IMR-90 (cell line): ENCODE measurements around the gene MYO5A. TPM values are rescaled to one million over a fixed set of nuclear protein-coding genes. Genes with fewer than 3 reads are reported as not detected.

Experiments
- ATAC-seq: fragments of 200-7000 bp; cut with Tn5 transposase; 2 replicates; pipeline ENCODE4 v1.9.1; 2020; ENCODE audit warnings: low read depth, mild to moderate bottlenecking, moderate library complexity
- BruUV-seq: library from RNA; stranded (reverse); fragments of 400-500 nt; replicated peaks from 2 replicates; lab custom pipeline; 2021; lab: Mats Ljungman, UMichigan
- CTCF ChIA-PET: fragments of 300-600 bp; formaldehyde crosslinking; extraction: SDS; loops from one replicate; lab custom pipeline; 2021; ENCODE audit warnings: antibody characterized with exemption; lab: Yijun Ruan, JAX
- POLR2A ChIA-PET: fragments of 300-600 bp; sonication (Branson Sonifier 250); formaldehyde crosslinking; loops from one replicate; lab custom pipeline; 2022; ENCODE audit warnings: antibody characterized with exemption; ENCODE audit not compliant: unreplicated experiment; lab: Charles Lee
- DNase-seq: peaks from one replicate; pipeline ENCODE4 v3.0.0; 2013
- H2AFZ ChIP-seq: replicated peaks from 2 replicates; pipeline ENCODE3; 2013; ENCODE audit warnings: low read length, mild to moderate bottlenecking; ENCODE audit not compliant: poor library complexity
- H2AK5ac ChIP-seq: 2 replicates; pipeline ENCODE4 v1.6.1; 2013; ENCODE audit warnings: low read depth, low read length, inconsistent platforms
- H2AK9ac ChIP-seq: replicated peaks from 2 replicates; pipeline ENCODE3; 2013; ENCODE audit warnings: mild to moderate bottlenecking, low read depth, low read length, moderate library complexity; ENCODE audit not compliant: poor library complexity
- H2BK120ac ChIP-seq: 2 replicates; pipeline ENCODE4 v1.6.1; 2013; ENCODE audit warnings: low read depth, low read length, inconsistent platforms
- H2BK15ac ChIP-seq: 3 replicates; pipeline ENCODE4 v1.6.1; 2013; ENCODE audit warnings: low read depth, low read length, inconsistent platforms
- H2BK20ac ChIP-seq: 2 replicates; pipeline ENCODE4 v1.6.1; 2013; ENCODE audit warnings: low read depth, mild to moderate bottlenecking, inconsistent platforms, low read length, moderate library complexity
- H2BK5ac ChIP-seq: 2 replicates; pipeline ENCODE4 v1.6.1; 2013; ENCODE audit warnings: mild to moderate bottlenecking, low read depth, low read length, inconsistent platforms; ENCODE audit not compliant: poor library complexity, severe bottlenecking
- H3K14ac ChIP-seq: replicated peaks from 2 replicates; pipeline ENCODE4 v1.6.1; 2013; ENCODE audit warnings: low read depth, low read length, inconsistent platforms
- H3K18ac ChIP-seq: 2 replicates; pipeline ENCODE4 v1.6.1; 2013; ENCODE audit warnings: low read depth, low read length, control low read depth
- H3K23ac ChIP-seq: 2 replicates; pipeline ENCODE4 v1.6.1; 2013; ENCODE audit warnings: low read depth, low read length, inconsistent platforms
- H3K27ac ChIP-seq: 2 replicates; pipeline ENCODE4 v1.5.1; 2013; ENCODE audit warnings: mild to moderate bottlenecking, control low read depth, low read length; ENCODE audit not compliant: insufficient read depth
- H3K27me3 ChIP-seq: 2 replicates; pipeline ENCODE4 v1.6.1; 2013; ENCODE audit warnings: low read length; ENCODE audit not compliant: control insufficient read depth, insufficient read depth
- H3K36me3 ChIP-seq: 2 replicates; pipeline ENCODE4 v1.6.1; 2013; ENCODE audit warnings: low read length, mixed read lengths; ENCODE audit not compliant: control insufficient read depth, insufficient read depth
- H3K4ac ChIP-seq: 2 replicates; pipeline ENCODE4 v1.6.1; 2013; ENCODE audit warnings: low read depth, low read length, inconsistent platforms
- H3K4me1 ChIP-seq: 2 replicates; pipeline ENCODE4 v1.6.1; 2013; ENCODE audit warnings: low read length, mixed read lengths; ENCODE audit not compliant: control insufficient read depth, insufficient read depth
- H3K4me2 ChIP-seq: 2 replicates; pipeline ENCODE4 v1.6.1; 2013; ENCODE audit warnings: low read depth, mild to moderate bottlenecking, control low read depth, low read length, moderate library complexity
- H3K4me3 ChIP-seq: 2 replicates; pipeline ENCODE4 v1.5.1; 2013; ENCODE audit warnings: low read depth, mild to moderate bottlenecking, control low read depth, low read length, moderate library complexity; ENCODE audit not compliant: insufficient read depth
- H3K56ac ChIP-seq: 2 replicates; pipeline ENCODE4 v1.6.1; 2013; ENCODE audit warnings: low read length, inconsistent platforms; ENCODE audit not compliant: insufficient read depth; ENCODE audit errors: extremely low read depth
- H3K79me1 ChIP-seq, 2 experiments: 2 replicates each; pipeline ENCODE4 v1.6.1; 2013; ENCODE audit warnings: low read length in 2 of 2, inconsistent platforms in 1 of 2, low read depth in 1 of 2
- H3K9ac ChIP-seq: 2 replicates; pipeline ENCODE4 v1.6.1; 2013; ENCODE audit warnings: low read depth, low read length, control low read depth
- H3K9me1 ChIP-seq: 2 replicates; pipeline ENCODE4 v1.6.1; 2013; ENCODE audit warnings: low read length, inconsistent platforms; ENCODE audit not compliant: insufficient read depth
- H3K9me3 ChIP-seq: 2 replicates; pipeline ENCODE4 v1.6.1; 2013; ENCODE audit warnings: low read length; ENCODE audit not compliant: control insufficient read depth, insufficient read depth
- H4K20me1 ChIP-seq: 2 replicates; pipeline ENCODE4 v1.6.1; 2013; ENCODE audit warnings: low read length, inconsistent platforms; ENCODE audit not compliant: insufficient read depth
- H4K5ac ChIP-seq: 2 replicates; pipeline ENCODE4 v1.6.1; 2013; ENCODE audit warnings: mild to moderate bottlenecking, low read depth, low read length, control low read depth
- H4K8ac ChIP-seq, 2 experiments: 2 replicates each; pipeline ENCODE4 v1.6.1; 2013; ENCODE audit warnings: low read depth in 2 of 2, low read length in 2 of 2, control low read depth in 1 of 2, inconsistent platforms in 1 of 2
- H4K91ac ChIP-seq: 2 replicates; pipeline ENCODE4 v1.6.1; 2013; ENCODE audit warnings: low read depth, low read length, inconsistent platforms; ENCODE audit not compliant: insufficient read depth
- BHLHE40 ChIP-seq: fragments of 150-350 bp; IDR thresholded peaks from 2 replicates; pipeline ENCODE4 v1.6.1; 2016; ENCODE audit warnings: mild to moderate bottlenecking, low read depth, low read length
- CEBPB ChIP-seq: IDR thresholded peaks from 2 replicates; pipeline ENCODE4 v1.6.1; 2012; ENCODE audit warnings: low read depth, low read length, improper control_type of control experiment
- CTCF ChIP-seq: conservative IDR thresholded peaks from 2 replicates; pipeline ENCODE4 v1.5.1; 2012; ENCODE audit warnings: mild to moderate bottlenecking, low read depth, low read length, improper control_type of control experiment
- FOS ChIP-seq: fragments of 150-350 bp; IDR thresholded peaks from 2 replicates; pipeline ENCODE4 v1.6.1; 2016; ENCODE audit warnings: low read depth, low read length
- MXI1 ChIP-seq: IDR thresholded peaks from 2 replicates; pipeline ENCODE4 v1.6.1; 2012; ENCODE audit warnings: low read depth, mild to moderate bottlenecking, low read length, moderate library complexity, borderline replicate concordance
- POLR2A ChIP-seq: IDR thresholded peaks from 2 replicates; pipeline ENCODE4 v1.6.1; 2012; ENCODE audit warnings: mild to moderate bottlenecking, low read depth, low read length
- SMC3 ChIP-seq: fragments of 150-350 bp; IDR thresholded peaks from 2 replicates; pipeline ENCODE4 v1.6.1; 2016; ENCODE audit warnings: low read depth, mild to moderate bottlenecking, antibody characterized with exemption, low read length, moderate library complexity
- WGBS, 2 experiments: methylation state at CpG; one replicate each; pipeline versions ENCODE4 v1.1.5 to v1.1.7; 2013; ENCODE audit warnings: missing lambda C conversion rate in 2 of 2; ENCODE audit not compliant: insufficient read length in 1 of 2; ENCODE audit errors: extremely low coverage in 2 of 2; 5-methylcytosine and 5-hydroxymethylcytosine counted together
- dilution Hi-C: fragments of 300-500 bp; cut with HindIII; formaldehyde crosslinking; loops from one replicate; pipeline ENCODE4 v1.14.3; 2018; ENCODE audit warnings: low sequenced_read_pairs; ENCODE audit not compliant: unreplicated experiment
- in situ Hi-C: fragments of 300-500 bp; cut with MboI; formaldehyde crosslinking; loops from 3 replicates; pipeline ENCODE4 v1.14.3; 2019; ENCODE audit warnings: low sequenced_read_pairs, inconsistent platforms, mixed read lengths
- intact Hi-C: fragments of 100-400 bp; cut with micrococcal nuclease; formaldehyde crosslinking; loops from 2 replicates; pipeline ENCODE4 v1.10.0; 2022
- polyA plus RNA-seq, 3 experiments: library from polyadenylated mRNA; depleted of rRNA; stranded (reverse); fragments of >200 nt; gene quantifications; 2 replicates each; pipeline ENCODE4 v1.2.3, GENCODE V29; 2012; ENCODE audit warnings: low replicate concordance in 1 of 3
- total RNA-seq: library from RNA; depleted of rRNA; stranded (reverse); fragments of >200 nt; gene quantifications from 2 replicates; pipeline ENCODE4 v1.2.3, GENCODE V29; 2012

The MYO5A gene
- total and polyA plus RNA-seq, 2 of the 4 experiments (the other 2 are of a cell fraction): 19.4 to 69.2 TPM

DNA sequence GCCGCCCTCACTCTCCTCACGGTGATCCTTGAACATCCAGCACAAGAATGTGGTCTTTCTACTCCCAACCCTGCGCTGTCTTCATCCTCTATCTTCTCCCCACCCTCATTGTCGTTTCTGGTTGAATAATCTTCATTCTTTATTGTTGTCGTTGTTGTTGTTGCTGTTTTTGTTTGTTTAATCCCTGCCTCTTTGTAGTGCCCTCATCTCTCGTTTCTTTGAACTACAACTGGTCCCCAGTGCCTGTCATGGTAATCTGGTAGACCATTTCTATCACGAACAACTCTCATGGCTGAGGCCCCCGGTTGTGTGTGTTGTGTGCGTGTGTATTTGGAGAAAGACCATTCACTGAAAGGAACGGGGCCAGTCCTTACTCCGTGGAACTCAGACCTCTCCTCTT is 1.3 kb upstream of the MYO5A start:
- intact Hi-C loops: loop anchor here (2.0 to 5.0 kb wide), 5 partner anchors 39 to 273 kb away; partner anchors contain the start of genes ARPP19 and ATOSA
- Histone ChIP-seq H3K18ac (no peak overlapping the region), H2BK120ac (no peak overlapping the region), H3K27me3 (peaks cover 8% of the 10 kb centered on the region), H2BK5ac (no peak overlapping the region), H3K79me1 (peaks cover 13 to 14% of the 10 kb centered on the region in 2 experiments; a peak in 3 of 4 replicates), H2AK5ac (no peak overlapping the region), H3K27ac (no peak overlapping the region), H3K4ac (no peak overlapping the region), H2BK20ac (no peak overlapping the region), H3K4me3 (no peak overlapping the region), H4K8ac (peak overlapping the region in 1 of 2 experiments; percentile 57; a peak in 2 of 4 replicates), H3K9me1 (no peaks in the 10 kb centered on the region), H3K14ac (no peak overlapping the region), H3K36me3 (no peaks in the 10 kb centered on the region), H3K23ac (peak overlapping the region; percentile 13), H4K5ac (peak overlapping the region; percentile 51; the same call in 1 of the 2 replicates), H3K9me3 (no peaks in the 10 kb centered on the region), H3K9ac (peak overlapping the region; percentile 69; the same call in 1 of the 2 replicates), H4K20me1 (no peaks in the 10 kb centered on the region), H4K91ac (no peak overlapping the region), H3K4me2 (peak overlapping the region; percentile 86), H2AK9ac (no peak overlapping the region), H2AFZ (peak overlapping the region; percentile 85), H3K4me1 (0 out of 2 replicates have a peak, but pooled peaks cover 3% of the 10 kb centered on the region), H2BK15ac (no peak overlapping the region), H3K56ac (no peak overlapping the region)
- 40% methylated on average over 2 of the region's 11 CpGs; no CpG with 5 or more reads in 1 of the 2 experiments for WGBS, 2 experiments
- dilution Hi-C loops: no loop called here
- ChIA-PET CTCF (interaction anchor here (0.5 kb wide), 1 partner anchor 926 kb away, joined by 3 read pairs; no protein-coding TSS in a partner anchor), POLR2A (no interaction called here)
- DNase-seq: no peak
- BruUV-seq: no TSS peak
- in situ Hi-C loops: no loop called here
- TF ChIP-seq CEBPB: no peak
- TF ChIP-seq MXI1: no peak
- TF ChIP-seq BHLHE40: no peak
- no peak for TF ChIP-seq CTCF
- no peak for TF ChIP-seq SMC3
- no peak for TF ChIP-seq FOS
- no peak for TF ChIP-seq POLR2A
- ATAC-seq: no peak
